Astrocyte of the cerebellum (primary cell): ENCODE data around the gene NDUFV2.

Experiments
- DNase-seq: peaks from one replicate; pipeline ENCODE4 v3.0.0-alpha.2; 2011; ENCODE audit warnings: low read depth
- H3K4me3 ChIP-seq: 2 replicates; pipeline ENCODE4 v1.5.1; 2011; ENCODE audit warnings: mild to moderate bottlenecking, low read depth, low read length, moderate library complexity
- CTCF ChIP-seq: IDR thresholded peaks from 2 replicates; pipeline ENCODE4 v1.5.1; 2012; ENCODE audit warnings: low read length, low read depth, moderate library complexity, mild to moderate bottlenecking; ENCODE audit errors: missing control alignments
- in situ Hi-C: cut with HindIII; loops from 2 replicates; pipeline ENCODE4 v1.10.0; 2017; ENCODE audit warnings: low sequenced_read_pairs

NDUFV2 gene

GRCh38 chr18:9123520-9123919 lies 21.0 kb downstream of the NDUFV2 start:
- TF ChIP-seq CTCF, result no peak
- no peak overlapping the region for H3K4me3 ChIP-seq
- in situ Hi-C loops, result no loop called here
- no peak for DNase-seq

GRCh38 chr18:9124824-9125223 lies 22.3 kb downstream of the NDUFV2 start:
- no peak for TF ChIP-seq CTCF
- in situ Hi-C loops, result no loop called here
- DNase-seq, result no peak
- H3K4me3 ChIP-seq, result no peak overlapping the region

GRCh38 chr18:9126337-9126736 lies 23.8 kb downstream of the NDUFV2 start:
- no peak for TF ChIP-seq CTCF
- DNase-seq, result no peak
- in situ Hi-C loops, result no loop called here
- H3K4me3 ChIP-seq, result no peak overlapping the region

- no peak for TF ChIP-seq CTCF
- H3K4me3 ChIP-seq, result no peak overlapping the region
- in situ Hi-C loops, result no loop called here
- no peak for DNase-seq
Measured at GRCh38 chr18:9130195-9130594, 27.7 kb downstream of the NDUFV2 start.

GRCh38 chr18:9130806-9131205 lies 28.3 kb downstream of the NDUFV2 start:
- no peak overlapping the region for H3K4me3 ChIP-seq
- no peak for TF ChIP-seq CTCF
- in situ Hi-C loops, result no loop called here
- no peak for DNase-seq

- in situ Hi-C loops, result no loop called here
- no peak for TF ChIP-seq CTCF
- DNase-seq, result no peak
- H3K4me3 ChIP-seq, result no peak overlapping the region
Measured at GRCh38 chr18:9132628-9133027, 30.1 kb downstream of the NDUFV2 start.

GRCh38 chr18:9133225-9133624 lies 30.7 kb downstream of the NDUFV2 start:
- in situ Hi-C loops, result no loop called here
- H3K4me3 ChIP-seq, result no peak overlapping the region
- no peak for TF ChIP-seq CTCF
- no peak for DNase-seq
